ENCODE data around the gene CLC. TPM values are rescaled to one million over a fixed set of nuclear protein-coding genes. Genes with fewer than 3 reads are reported as not detected.

The CLC gene
- total RNA-seq, 1 experiment from 2014 or later, result not detected

DNA sequence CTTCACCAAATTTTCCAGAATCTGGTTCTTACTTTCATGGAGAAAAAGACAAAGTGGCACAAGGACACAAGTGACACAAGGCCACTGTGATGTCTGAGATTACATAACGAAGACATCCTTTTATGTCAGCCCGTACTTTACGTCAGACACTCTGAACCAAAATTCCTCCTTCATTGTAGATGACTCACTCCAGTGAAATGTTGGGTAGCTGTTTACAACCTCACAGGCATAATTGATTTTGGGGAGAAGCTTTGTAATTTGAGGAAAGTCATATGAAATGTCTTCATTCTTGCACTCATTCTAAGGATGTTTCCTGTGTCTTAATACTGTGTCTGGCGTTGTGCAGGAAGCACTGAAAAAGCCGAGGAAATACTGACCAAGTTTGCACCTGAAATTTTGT is 53.6 kb downstream of the CLC start:
- Histone ChIP-seq H3K36me3 (ENCODE audit: low read depth, low read length) (no peaks in the 10 kb centered on the region), H3K4me1 (ENCODE audit: insufficient read depth, low read length) (no peaks in the 10 kb centered on the region), H2AFZ (ENCODE audit: low read length) (no peak overlapping the region), H3K4me2 (ENCODE audit: low read length) (no peak overlapping the region), H3K27me3 (ENCODE audit: low read length) (no peaks in the 10 kb centered on the region; the same call in 1 of the 2 replicates), H3F3A (ENCODE audit: low read length, unreplicated experiment) (no peaks in the 10 kb centered on the region), H4K20me1 (ENCODE audit: low read length) (no peaks in the 10 kb centered on the region), H3K9me3 (ENCODE audit: low read length) (no peaks in the 10 kb centered on the region), H3K79me2 (ENCODE audit: low read length) (no peaks in the 10 kb centered on the region), H3K9ac (ENCODE audit: low read length) (no peak overlapping the region), H3K4me3 (ENCODE audit: low read length) (no peak overlapping the region), H3K27ac (ENCODE audit: low read length) (no peak overlapping the region), H3K9me2 (replicated peaks; ENCODE audit: low read length) (no peaks in the 10 kb centered on the region)
- intact Hi-C loops (cut with micrococcal nuclease), result no loop called here
- POLR2A ChIA-PET (ENCODE audit: unreplicated experiment), result no interaction called here
- no peak for TF ChIP-seq EZH2phosphoT487 (IDR thresholded peaks at IDR 0.05; ENCODE audit: borderline replicate concordance, low read length)
- TF ChIP-seq, protein P1, sequence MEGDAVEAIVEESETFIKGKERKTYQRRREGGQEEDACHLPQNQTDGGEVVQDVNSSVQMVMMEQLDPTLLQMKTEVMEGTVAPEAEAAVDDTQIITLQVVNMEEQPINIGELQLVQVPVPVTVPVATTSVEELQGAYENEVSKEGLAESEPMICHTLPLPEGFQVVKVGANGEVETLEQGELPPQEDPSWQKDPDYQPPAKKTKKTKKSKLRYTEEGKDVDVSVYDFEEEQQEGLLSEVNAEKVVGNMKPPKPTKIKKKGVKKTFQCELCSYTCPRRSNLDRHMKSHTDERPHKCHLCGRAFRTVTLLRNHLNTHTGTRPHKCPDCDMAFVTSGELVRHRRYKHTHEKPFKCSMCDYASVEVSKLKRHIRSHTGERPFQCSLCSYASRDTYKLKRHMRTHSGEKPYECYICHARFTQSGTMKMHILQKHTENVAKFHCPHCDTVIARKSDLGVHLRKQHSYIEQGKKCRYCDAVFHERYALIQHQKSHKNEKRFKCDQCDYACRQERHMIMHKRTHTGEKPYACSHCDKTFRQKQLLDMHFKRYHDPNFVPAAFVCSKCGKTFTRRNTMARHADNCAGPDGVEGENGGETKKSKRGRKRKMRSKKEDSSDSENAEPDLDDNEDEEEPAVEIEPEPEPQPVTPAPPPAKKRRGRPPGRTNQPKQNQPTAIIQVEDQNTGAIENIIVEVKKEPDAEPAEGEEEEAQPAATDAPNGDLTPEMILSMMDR (conservative IDR thresholded peaks at IDR 0.05; ENCODE audit: low read depth, low read length), result no peak
- no TSS peak for BruUV-seq (replicated peaks)
- DNase-seq, result no peak
- ATAC-seq, result no peak
- CTCF ChIA-PET, result no interaction called here

DNA sequence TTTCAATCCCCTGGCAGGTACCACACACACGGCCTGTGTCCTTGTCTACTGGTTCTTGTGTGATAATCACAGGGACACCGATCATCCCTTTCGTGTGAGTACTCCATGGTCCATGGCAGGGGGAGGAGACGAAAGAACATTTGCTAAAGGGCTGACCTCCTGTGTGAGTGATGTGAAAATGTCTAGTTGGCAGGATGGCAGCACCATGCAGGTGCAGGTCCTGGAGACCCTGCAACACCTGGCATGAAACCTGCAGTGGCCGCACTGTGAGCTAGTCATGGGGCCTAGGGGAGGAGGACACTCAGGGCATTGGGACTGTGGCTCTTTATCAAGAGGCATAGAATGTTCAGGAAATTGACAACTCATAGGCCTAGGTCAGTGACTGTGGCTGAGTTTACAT is 56.4 kb downstream of the CLC start:
- no peak for ATAC-seq

More for the DNA sequence above, 56.4 kb downstream of the CLC start:
- Histone ChIP-seq H4K20me1 (ENCODE audit: low read length) (no peaks in the 10 kb centered on the region), H3K79me2 (ENCODE audit: low read length) (no peaks in the 10 kb centered on the region), H2AFZ (ENCODE audit: low read length) (no peak overlapping the region), H3K36me3 (ENCODE audit: low read depth, low read length) (no peaks in the 10 kb centered on the region), H3K9ac (ENCODE audit: low read length) (no peak overlapping the region), H3K27ac (ENCODE audit: low read length) (no peak overlapping the region), H3K4me3 (ENCODE audit: low read length) (no peak overlapping the region), H3K4me1 (ENCODE audit: insufficient read depth, low read length) (peaks cover 10% of the 10 kb centered on the region; the same call in 1 of the 2 replicates), H3K9me2 (replicated peaks; ENCODE audit: low read length) (no peaks in the 10 kb centered on the region), H3K4me2 (ENCODE audit: low read length) (no peak overlapping the region), H3F3A (ENCODE audit: low read length, unreplicated experiment) (no peaks in the 10 kb centered on the region), H3K27me3 (ENCODE audit: low read length) (no peaks in the 10 kb centered on the region; the same call in 1 of the 2 replicates), H3K9me3 (ENCODE audit: low read length) (no peaks in the 10 kb centered on the region)
- BruUV-seq (replicated peaks), result no TSS peak
- ChIA-PET CTCF (no interaction called here), POLR2A (ENCODE audit: unreplicated experiment) (no interaction called here)
- TF ChIP-seq, protein P1 (conservative IDR thresholded peaks at IDR 0.05; ENCODE audit: low read depth, low read length), result no peak
- TF ChIP-seq EZH2 (IDR thresholded peaks at IDR 0.05; ENCODE audit: low read length, unreplicated experiment) (no peak), EZH2phosphoT487 (IDR thresholded peaks at IDR 0.05; ENCODE audit: borderline replicate concordance, low read length) (no peak)
- no peak for DNase-seq
- intact Hi-C loops (cut with micrococcal nuclease), result no loop called here

Other genes with a start within 250 kb of the CLC start
- gene DLL3, start 239.1 kb downstream of the CLC start, total RNA-seq (2014; rRNA removed), result 7.2 and 8.7 TPM in 2 replicates
- not detected in 2 replicates for gene SELENOV, start 222.9 kb downstream of the CLC start, total RNA-seq (2014; rRNA removed)
- gene EID2B, start 205.2 kb downstream of the CLC start, total RNA-seq (2014; rRNA removed), result 2.1 and 3.5 TPM in 2 replicates
- 11.3 and 22.9 TPM in 2 replicates for gene EID2, start 197.9 kb downstream of the CLC start, total RNA-seq (2014; rRNA removed)
- not detected in 2 replicates for gene LGALS13, start 135.5 kb downstream of the CLC start, total RNA-seq (2014; rRNA removed)
- gene LGALS16, start 82.1 kb downstream of the CLC start, total RNA-seq (2014; rRNA removed), result not detected in 2 replicates
- gene LGALS14, start 33.5 kb downstream of the CLC start, total RNA-seq (2014; rRNA removed), result not detected in 2 replicates
- not detected in 2 replicates for gene LEUTX, start 40.8 kb upstream of the CLC start, total RNA-seq (2014; rRNA removed)
- 2.4 and 2.8 TPM in 2 replicates for gene DYRK1B, start 96.1 kb upstream of the CLC start, total RNA-seq (2014; rRNA removed)
- 186 and 270 TPM in 2 replicates for gene FBL, start 108.3 kb upstream of the CLC start, total RNA-seq (2014; rRNA removed)
- 0.52 and 0.80 TPM in 2 replicates for gene FCGBP, start 196.6 kb upstream of the CLC start, total RNA-seq (2014; rRNA removed)
- gene PSMC4, start 233.1 kb upstream of the CLC start, total RNA-seq (2014; rRNA removed), result 241 and 258 TPM in 2 replicates